OCI-LY1 (cell line): ENCODE data around the gene UQCR11.
A peak's percentile ranks its signal among the peaks of the same experiment; 100 is the strongest.

Experiments
- H2AFZ ChIP-seq: fragments of 200-600 bp; sonication (generic), shearing (Covaris generic); 2 replicates; pipeline ENCODE4 v1.6.0; 2014; ENCODE audit warnings: antibody characterized with exemption, mild to moderate bottlenecking, low read length
- H3F3A ChIP-seq: fragments of 200-600 bp; sonication (generic), shearing (Covaris generic); 2 replicates; pipeline ENCODE4 v1.6.0; 2014; ENCODE audit warnings: mild to moderate bottlenecking, antibody characterized with exemption, low read length, moderate library complexity; ENCODE audit not compliant: insufficient read depth
- H3K27ac ChIP-seq: fragments of 200-600 bp; sonication (generic); 2 replicates; pipeline ENCODE4 v1.5.1; 2014; ENCODE audit warnings: low read length, mixed run types, mild to moderate bottlenecking, low read depth; ENCODE audit not compliant: poor library complexity, severe bottlenecking
- H3K27me3 ChIP-seq: fragments of 200-600 bp; sonication (generic); 2 replicates; pipeline ENCODE4 v1.6.0; 2014; ENCODE audit warnings: antibody characterized with exemption, mild to moderate bottlenecking, low read length, moderate library complexity; ENCODE audit not compliant: insufficient read depth
- H3K36me3 ChIP-seq: fragments of 200-600 bp; sonication (generic); 2 replicates; pipeline ENCODE4 v1.6.1; 2014; ENCODE audit warnings: mild to moderate bottlenecking, antibody characterized with exemption, low read length, moderate library complexity, mixed read lengths; ENCODE audit not compliant: insufficient read depth
- H3K4me1 ChIP-seq: fragments of 200-600 bp; sonication (generic); 2 replicates; pipeline ENCODE4 v1.5.1; 2014; ENCODE audit warnings: mild to moderate bottlenecking, low read length, moderate library complexity; ENCODE audit not compliant: insufficient read depth, severe bottlenecking
- H3K4me2 ChIP-seq: fragments of 200-600 bp; sonication (generic), shearing (Covaris generic); 2 replicates; pipeline ENCODE4 v1.6.1; 2014; ENCODE audit warnings: low read length
- H3K4me3 ChIP-seq: fragments of 200-600 bp; sonication (generic); 2 replicates; pipeline ENCODE4 v1.5.1; 2014; ENCODE audit warnings: low read length, low read depth, mild to moderate bottlenecking, mixed read lengths; ENCODE audit not compliant: poor library complexity, severe bottlenecking
- H3K79me2 ChIP-seq: fragments of 200-600 bp; shearing (Covaris generic); 2 replicates; pipeline ENCODE4 v1.6.1; 2016; ENCODE audit warnings: mixed run types, low read length, mixed read lengths; ENCODE audit not compliant: insufficient read depth
- H3K9ac ChIP-seq: fragments of 200-600 bp; sonication (generic), shearing (Covaris generic); 2 replicates; pipeline ENCODE4 v1.6.1; 2014; ENCODE audit warnings: mild to moderate bottlenecking, low read length, mixed read lengths
- H3K9me2 ChIP-seq: fragments of 200-600 bp; sonication (generic), shearing (Covaris generic); 2 replicates; pipeline ENCODE4 v1.6.1; 2014; ENCODE audit warnings: low read depth, mild to moderate bottlenecking, low read length, mixed read lengths
- H3K9me3 ChIP-seq: fragments of 200-600 bp; shearing (Covaris generic); 2 replicates; pipeline ENCODE4 v1.6.1; 2014; ENCODE audit warnings: low read length, mixed read lengths
- H4K20me1 ChIP-seq: fragments of 200-600 bp; sonication (generic), shearing (Covaris generic); 2 replicates; pipeline ENCODE4 v1.6.0; 2016; ENCODE audit warnings: mild to moderate bottlenecking, low read length; ENCODE audit not compliant: insufficient read depth
- CTCF ChIP-seq: fragments of 200-600 bp; sonication (generic), shearing (Covaris generic); IDR thresholded peaks from 2 replicates; pipeline ENCODE4 v1.5.1; 2017; ENCODE audit warnings: mild to moderate bottlenecking, antibody characterized with exemption, low read length, moderate library complexity, mixed read lengths
- EZH2 ChIP-seq: fragments of 200-600 bp; sonication (generic), shearing (Covaris generic); IDR thresholded peaks from 2 replicates; pipeline ENCODE4 v1.8.0; 2017; ENCODE audit warnings: borderline replicate concordance, mixed run types, mild to moderate bottlenecking, antibody characterized with exemption, low read length, moderate library complexity, mixed read lengths

The UQCR11 gene

GRCh38 chr19:1566392-1567115, 38.7 kb downstream of the UQCR11 start:
- Histone ChIP-seq H3K9ac (peak overlapping the region; percentile 66; the same call in 1 of the 2 replicates), H3K79me2 (no peaks in the 10 kb centered on the region), H3K36me3 (no peaks in the 10 kb centered on the region), H3F3A (no peaks in the 10 kb centered on the region), H3K27ac (no peak overlapping the region), H3K9me2 (no peaks in the 10 kb centered on the region), H3K4me1 (peaks cover 12% of the 10 kb centered on the region), H3K4me3 (peak overlapping the region; percentile 75), H3K9me3 (no peaks in the 10 kb centered on the region), H3K27me3 (no peaks in the 10 kb centered on the region), H3K4me2 (peak overlapping the region; percentile 92), H2AFZ (no peak overlapping the region), H4K20me1 (no peaks in the 10 kb centered on the region)
- TF ChIP-seq EZH2 (no peak), CTCF (no peak)

- no peaks in the 10 kb centered on the region for H4K20me1 ChIP-seq
- no peaks in the 10 kb centered on the region for H3K79me2 ChIP-seq
- peaks cover 8% of the 10 kb centered on the region for H3K4me1 ChIP-seq
- no peak overlapping the region for H3K4me2 ChIP-seq
- no peaks in the 10 kb centered on the region for H3K36me3 ChIP-seq
- H3K9me2 ChIP-seq, result no peaks in the 10 kb centered on the region
- no peaks in the 10 kb centered on the region for H3K9me3 ChIP-seq
- H3F3A ChIP-seq, result no peaks in the 10 kb centered on the region
- no peak overlapping the region for H3K9ac ChIP-seq
- no peaks in the 10 kb centered on the region for H3K27me3 ChIP-seq
- H3K27ac ChIP-seq, result no peak overlapping the region
- TF ChIP-seq EZH2, result no peak
- TF ChIP-seq CTCF, result no peak
- no peak overlapping the region for H3K4me3 ChIP-seq
- no peak overlapping the region for H2AFZ ChIP-seq
Measured at GRCh38 chr19:1563251-1563650, 42.0 kb downstream of the UQCR11 start.

- Histone ChIP-seq H3K79me2 (no peaks in the 10 kb centered on the region), H4K20me1 (no peaks in the 10 kb centered on the region), H2AFZ (no peak overlapping the region)
Measured at GRCh38 chr19:1561236-1561842, 43.9 kb downstream of the UQCR11 start.

More at GRCh38 chr19:1561236-1561842, 43.9 kb downstream of the UQCR11 start:
- Histone ChIP-seq H3K4me3 (no peak overlapping the region), H3K9me2 (no peaks in the 10 kb centered on the region), H3K36me3 (no peaks in the 10 kb centered on the region), H3K9ac (no peak overlapping the region), H3K9me3 (no peaks in the 10 kb centered on the region), H3K4me2 (no peak overlapping the region), H3K27me3 (no peaks in the 10 kb centered on the region), H3K4me1 (no peaks in the 10 kb centered on the region), H3K27ac (no peak overlapping the region), H3F3A (no peaks in the 10 kb centered on the region)
- TF ChIP-seq CTCF (no peak), EZH2 (no peak)
